Transverse colon (tissue), 4 donors: Measurements from ENCODE around the gene AUNIP. TPM values are rescaled to one million over a fixed set of nuclear protein-coding genes. Genes with fewer than 3 reads are reported as not detected.
A peak's percentile ranks its signal among the peaks of the same experiment; 100 is the strongest.

ENCODE experiments used
- DNase-seq: peaks from one replicate; pipeline ENCODE4 v3.0.0-alpha.2; 2019
- H3K27ac ChIP-seq, 4 donors: fragments of 200-600 bp; sonication (generic); 2 replicates each; pipeline ENCODE4 v1.5.1; 2016 to 2018; ENCODE audit warnings: inconsistent platforms in 4 of 4
- H3K27me3 ChIP-seq: fragments of 200-600 bp; sonication (generic); 2 replicates; pipeline ENCODE4 v1.5.1; 2017; ENCODE audit warnings: inconsistent platforms
- H3K36me3 ChIP-seq, 4 donors: fragments of 200-600 bp; sonication (generic); 2 replicates each; pipeline ENCODE4 v1.5.1; 2017 to 2019; ENCODE audit warnings: inconsistent platforms in 4 of 4
- H3K4me1 ChIP-seq, 4 donors: fragments of 200-600 bp; sonication (generic); 2 replicates each; pipeline ENCODE4 v1.5.1; 2017 to 2020; ENCODE audit warnings: inconsistent platforms in 4 of 4
- H3K4me3 ChIP-seq, 4 donors: fragments of 200-600 bp; sonication (generic); 1 replicate in 1 of 4; 2 replicates in 3 of 4; pipeline versions ENCODE4 v1.5.1 to v1.6.1; 2017 to 2019; ENCODE audit warnings: inconsistent platforms in 4 of 4
- H3K9me3 ChIP-seq, 2 donors: fragments of 200-600 bp; sonication (generic); 2 replicates each; pipeline ENCODE4 v1.5.1; 2017 to 2019; ENCODE audit warnings: inconsistent platforms in 2 of 2
- EP300 ChIP-seq: sonication (generic); formaldehyde crosslinking; IDR thresholded peaks from one replicate; pipeline ENCODE4 v1.6.1; 2017; ENCODE audit warnings: antibody characterized with exemption, low read depth
- POLR2A ChIP-seq: fragments of 450-650 bp; IDR thresholded peaks from one replicate; pipeline ENCODE4 v1.6.1; 2016; ENCODE audit warnings: antibody characterized with exemption, mild to moderate bottlenecking, moderate library complexity
- POLR2AphosphoS5 ChIP-seq, 3 donors: sonication (generic); formaldehyde crosslinking; IDR thresholded peaks; one replicate each; pipeline ENCODE4 v1.6.1; 2016; ENCODE audit warnings: antibody characterized with exemption in 3 of 3
- WGBS, 2 donors: methylation state at CpG; one replicate each; pipeline ENCODE4 v1.1.5; 2018; ENCODE audit warnings: low coverage in 1 of 2; 5-methylcytosine and 5-hydroxymethylcytosine counted together
- in situ Hi-C, 4 donors: fragments of 200-750 bp; cut with MboI; loops; one replicate each; pipeline versions ENCODE4 v1.15.0 to v1.15.1; 2017; ENCODE audit warnings: low sequenced_read_pairs in 3 of 4, low pct_ligation_motif_present in 1 of 4, low pct_unique_long_range_greater_than_20kb in 1 of 4
- intact Hi-C: fragments of 100-400 bp; cut with DNase I; formaldehyde crosslinking; loops from one replicate; pipeline ENCODE4 v1.15.1; 2023; ENCODE audit warnings: low total_unique reads
- total RNA-seq, 4 donors: library from RNA; depleted of rRNA; stranded (reverse); fragments of >200 nt; gene quantifications; one replicate each; pipeline ENCODE4 v1.1.0, GENCODE V29; 2016
- TF ChIP-seq, protein P1 (sequence below), 5 experiments: fragments of 200-600 bp in 3 of 5; fragments of 450-650 bp in 2 of 5; sonication (generic) in 3 of 5; IDR thresholded peaks; 1 replicate in 2 of 5; 2 replicates in 3 of 5; pipeline ENCODE4 v1.5.1; 2016 to 2017; ENCODE audit warnings: antibody characterized with exemption in 5 of 5, inconsistent platforms in 3 of 5, mild to moderate bottlenecking in 2 of 5, moderate library complexity in 1 of 5

The AUNIP gene
- total RNA-seq, 4 donors from 2014 or later = 0.41 TPM; not detected in 3

DNA sequence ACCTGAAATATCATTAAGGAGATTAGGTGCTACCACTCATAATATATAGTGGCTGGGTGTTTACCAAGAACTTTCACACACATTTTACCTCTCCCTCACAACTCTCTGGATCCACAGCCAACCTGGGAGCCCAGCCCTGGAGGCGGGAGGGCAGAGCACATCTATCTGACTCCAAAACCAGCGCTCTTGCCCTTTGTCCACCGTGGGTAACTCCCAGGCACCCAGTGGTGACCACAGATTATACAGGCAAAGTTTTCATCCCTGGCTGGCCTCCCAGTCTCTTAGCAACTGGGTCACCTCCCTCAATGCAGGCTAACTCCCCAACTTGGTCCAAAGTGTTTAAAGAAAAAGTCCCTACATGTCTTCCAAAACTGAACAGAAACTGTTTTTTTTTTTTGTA lies 13.9 kb upstream of the AUNIP start:
- intact Hi-C loops = no loop called here
- TF ChIP-seq POLR2A = no peak
- TF ChIP-seq POLR2AphosphoS5 (IDR thresholded peaks at IDR 0.05) = no peak
- TF ChIP-seq, protein P1, sequence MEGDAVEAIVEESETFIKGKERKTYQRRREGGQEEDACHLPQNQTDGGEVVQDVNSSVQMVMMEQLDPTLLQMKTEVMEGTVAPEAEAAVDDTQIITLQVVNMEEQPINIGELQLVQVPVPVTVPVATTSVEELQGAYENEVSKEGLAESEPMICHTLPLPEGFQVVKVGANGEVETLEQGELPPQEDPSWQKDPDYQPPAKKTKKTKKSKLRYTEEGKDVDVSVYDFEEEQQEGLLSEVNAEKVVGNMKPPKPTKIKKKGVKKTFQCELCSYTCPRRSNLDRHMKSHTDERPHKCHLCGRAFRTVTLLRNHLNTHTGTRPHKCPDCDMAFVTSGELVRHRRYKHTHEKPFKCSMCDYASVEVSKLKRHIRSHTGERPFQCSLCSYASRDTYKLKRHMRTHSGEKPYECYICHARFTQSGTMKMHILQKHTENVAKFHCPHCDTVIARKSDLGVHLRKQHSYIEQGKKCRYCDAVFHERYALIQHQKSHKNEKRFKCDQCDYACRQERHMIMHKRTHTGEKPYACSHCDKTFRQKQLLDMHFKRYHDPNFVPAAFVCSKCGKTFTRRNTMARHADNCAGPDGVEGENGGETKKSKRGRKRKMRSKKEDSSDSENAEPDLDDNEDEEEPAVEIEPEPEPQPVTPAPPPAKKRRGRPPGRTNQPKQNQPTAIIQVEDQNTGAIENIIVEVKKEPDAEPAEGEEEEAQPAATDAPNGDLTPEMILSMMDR (IDR thresholded peaks at IDR 0.05) = peak in 1 of 5 experiments; percentile 11
- no peak for TF ChIP-seq EP300
- Histone ChIP-seq H3K27ac (peak overlapping the region in 1 of 4 donors; percentile 2), H3K27me3 (no peaks in the 10 kb centered on the region), H3K36me3 (no peaks in the 10 kb centered on the region), H3K4me1 (peaks cover 15 to 51% (median 38%) of the 10 kb centered on the region in 4 donors), H3K9me3 (no peaks in the 10 kb centered on the region), H3K4me3 (no peak overlapping the region)
- DNase-seq = peak; percentile 31
- in situ Hi-C loops = no loop called here
- WGBS, 2 donors = 55% methylated on average over 3 of the region's 3 CpGs; no CpG with 5 or more reads in 1 of the 2 donors

GRCh38 chr1:25872713-25873112 lies 13.5 kb upstream of the AUNIP start:
- in situ Hi-C loops = no loop called here
- intact Hi-C loops = no loop called here
- Histone ChIP-seq H3K9me3 (no peaks in the 10 kb centered on the region), H3K4me3 (no peak overlapping the region), H3K27me3 (no peaks in the 10 kb centered on the region), H3K27ac (peak overlapping the region in 1 of 4 donors; percentile 9), H3K36me3 (no peaks in the 10 kb centered on the region), H3K4me1 (peaks cover 15 to 51% (median 39%) of the 10 kb centered on the region in 4 donors)
- DNase-seq = no peak
- 51 to 63% methylated on average over 2 of the region's 2 CpGs for WGBS, 2 donors
- TF ChIP-seq POLR2A (no peak), EP300 (no peak), POLR2AphosphoS5 (IDR thresholded peaks at IDR 0.05) (no peak)
- TF ChIP-seq, protein P1 (IDR thresholded peaks at IDR 0.05) = no peak

- Histone ChIP-seq H3K4me3 (no peak overlapping the region), H3K27ac (peak overlapping the region in 1 of 4 donors; percentile 9), H3K27me3 (no peaks in the 10 kb centered on the region), H3K4me1 (peaks cover 15 to 58% (median 45%) of the 10 kb centered on the region in 4 donors), H3K9me3 (no peaks in the 10 kb centered on the region), H3K36me3 (no peaks in the 10 kb centered on the region)
- DNase-seq = no peak
- intact Hi-C loops (no loop called here), in situ Hi-C loops (no loop called here)
- TF ChIP-seq EP300 (no peak), POLR2AphosphoS5 (IDR thresholded peaks at IDR 0.05) (no peak), POLR2A (no peak)
- TF ChIP-seq, protein P1 (IDR thresholded peaks at IDR 0.05) = no peak
- 43 to 78% methylated on average over 2 to 9 of the region's 9 CpGs for WGBS, 2 donors
Measured at GRCh38 chr1:25871704-25872494, 12.6 kb upstream of the AUNIP start.

- 0 to 29% methylated on average over 1 to 5 of the region's 5 CpGs for WGBS, 2 donors
- in situ Hi-C loops = no loop called here
- Histone ChIP-seq H3K4me3 (no peak overlapping the region), H3K27ac (no peak overlapping the region), H3K27me3 (no peaks in the 10 kb centered on the region), H3K9me3 (no peaks in the 10 kb centered on the region), H3K36me3 (no peaks in the 10 kb centered on the region), H3K4me1 (peaks cover 15 to 57% (median 46%) of the 10 kb centered on the region in 4 donors)
- TF ChIP-seq POLR2A (no peak), EP300 (no peak), POLR2AphosphoS5 (IDR thresholded peaks at IDR 0.05) (no peak)
- TF ChIP-seq, protein P1 (IDR thresholded peaks at IDR 0.05) = no peak
- DNase-seq = peak; percentile 30
- intact Hi-C loops = no loop called here
Measured at GRCh38 chr1:25871086-25871703, 11.9 kb upstream of the AUNIP start.
